Gastrocnemius medialis (tissue), 4 donors: Measurements from ENCODE around the gene GOLGA6A. TPM values are rescaled to one million over a fixed set of nuclear protein-coding genes. Genes with fewer than 3 reads are reported as not detected.
"Not testable (repeated sequence)": the region's sequence is repeated elsewhere in the genome, so short reads cannot be mapped to it uniquely, and the experiment has no call there.

Source experiments
- ATAC-seq, 2 donors: fragments of 150-250 bp; one replicate each; pipeline ENCODE4 v1.9.1; 2016
- DNase-seq, 2 donors: peaks; one replicate each; pipeline ENCODE4 v3.0.0-alpha.2; 2019
- H3K27ac ChIP-seq, 4 donors: fragments of 200-600 bp; sonication (generic); 1 replicate in 1 of 4; 2 replicates in 3 of 4; pipeline ENCODE4 v1.5.1; 2016 to 2018; ENCODE audit warnings: mild to moderate bottlenecking in 2 of 4, moderate library complexity in 1 of 4
- H3K27me3 ChIP-seq, 3 donors: fragments of 200-600 bp; sonication (generic) in 2 of 3; 1 replicate in 1 of 3; 2 replicates in 2 of 3; pipeline versions ENCODE4 v1.5.1 to v1.6.0; 2016 to 2019; ENCODE audit warnings: mild to moderate bottlenecking in 1 of 3, moderate library complexity in 1 of 3
- H3K36me3 ChIP-seq, 2 donors: fragments of 200-600 bp; sonication (generic) in 1 of 2; one replicate each; pipeline ENCODE4 v1.5.1; 2017 to 2018
- H3K4me1 ChIP-seq, 2 donors: fragments of 200-600 bp; sonication (generic) in 1 of 2; one replicate each; pipeline ENCODE4 v1.5.1; 2016 to 2017; ENCODE audit warnings: mild to moderate bottlenecking in 2 of 2
- H3K4me3 ChIP-seq, 4 donors: fragments of 200-600 bp; sonication (generic) in 3 of 4; 1 replicate in 1 of 4; 2 replicates in 3 of 4; pipeline ENCODE4 v1.5.1; 2016 to 2019; ENCODE audit warnings: mild to moderate bottlenecking in 2 of 4
- H3K9me3 ChIP-seq, 3 donors: fragments of 200-600 bp; sonication (generic) in 2 of 3; 1 replicate in 1 of 3; 2 replicates in 2 of 3; pipeline ENCODE4 v1.5.1; 2016 to 2019
- POLR2A ChIP-seq, 2 donors: fragments of 450-650 bp; IDR thresholded peaks; one replicate each; pipeline ENCODE4 v1.6.1; 2017; ENCODE audit warnings: antibody characterized with exemption in 2 of 2, mild to moderate bottlenecking in 2 of 2, moderate library complexity in 2 of 2
- in situ Hi-C, 4 donors: fragments of 200-750 bp; cut with MboI; loops; one replicate each; pipeline versions ENCODE4 v1.15.0 to v1.8.0; 2017; ENCODE audit warnings: low sequenced_read_pairs in 4 of 4
- intact Hi-C: fragments of 100-400 bp; cut with DNase I; formaldehyde crosslinking; loops from one replicate; pipeline ENCODE4 v1.15.1; 2023; ENCODE audit warnings: low total_unique reads
- total RNA-seq, 4 donors: library from RNA; depleted of rRNA; stranded (reverse); fragments of >200 nt; gene quantifications; one replicate each; pipeline versions ENCODE4 v1.1.0 to v1.2.3, GENCODE V29; 2016
- TF ChIP-seq, protein P1 (sequence below), 5 experiments: fragments of 450-650 bp in 3 of 5; fragments of 200-600 bp in 2 of 5; sonication (generic) in 2 of 5; IDR thresholded peaks in 4 of 5; conservative IDR thresholded peaks in 1 of 5; 1 replicate in 4 of 5; 2 replicates in 1 of 5; pipeline ENCODE4 v1.5.1; 2016 to 2019; ENCODE audit warnings: antibody characterized with exemption in 5 of 5, mild to moderate bottlenecking in 3 of 5, moderate library complexity in 3 of 5

GOLGA6A gene
- total RNA-seq, 4 donors from 2014 or later: 0.10 to 0.83 TPM; not detected in 2

DNA sequence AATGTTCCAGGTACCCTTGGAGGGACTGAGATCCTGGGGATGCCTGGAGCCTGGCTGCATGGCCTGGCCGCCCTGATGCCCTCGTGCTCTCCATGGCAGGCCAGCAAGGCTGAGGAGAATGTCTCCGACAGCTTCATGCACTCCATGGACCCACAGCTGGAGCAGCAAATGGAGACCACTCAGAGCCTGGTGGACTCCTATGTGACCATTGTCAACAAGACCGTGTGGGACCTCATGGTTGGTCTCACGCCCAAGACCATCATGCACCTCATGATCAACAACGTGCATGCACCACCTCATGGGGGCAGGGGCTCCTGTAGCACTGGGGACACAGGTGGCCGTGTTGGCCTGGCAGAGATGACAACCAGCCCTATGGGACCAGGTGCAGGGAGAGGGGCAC is 19.7 kb downstream of the GOLGA6A start:
- no peak for DNase-seq
- no peaks in the 10 kb centered on the region for H3K27me3 ChIP-seq
- H3K27ac ChIP-seq: no peak overlapping the region
- no peak for ATAC-seq
- in situ Hi-C loops (no loop called here), intact Hi-C loops (no loop called here)
- H3K4me1 ChIP-seq: no peaks in the 10 kb centered on the region
- no peaks in the 10 kb centered on the region for H3K9me3 ChIP-seq
- no peak overlapping the region for H3K4me3 ChIP-seq
- no peaks in the 10 kb centered on the region for H3K36me3 ChIP-seq
- no peak for TF ChIP-seq POLR2A (IDR thresholded peaks at IDR 0.05)
- TF ChIP-seq, protein P1, sequence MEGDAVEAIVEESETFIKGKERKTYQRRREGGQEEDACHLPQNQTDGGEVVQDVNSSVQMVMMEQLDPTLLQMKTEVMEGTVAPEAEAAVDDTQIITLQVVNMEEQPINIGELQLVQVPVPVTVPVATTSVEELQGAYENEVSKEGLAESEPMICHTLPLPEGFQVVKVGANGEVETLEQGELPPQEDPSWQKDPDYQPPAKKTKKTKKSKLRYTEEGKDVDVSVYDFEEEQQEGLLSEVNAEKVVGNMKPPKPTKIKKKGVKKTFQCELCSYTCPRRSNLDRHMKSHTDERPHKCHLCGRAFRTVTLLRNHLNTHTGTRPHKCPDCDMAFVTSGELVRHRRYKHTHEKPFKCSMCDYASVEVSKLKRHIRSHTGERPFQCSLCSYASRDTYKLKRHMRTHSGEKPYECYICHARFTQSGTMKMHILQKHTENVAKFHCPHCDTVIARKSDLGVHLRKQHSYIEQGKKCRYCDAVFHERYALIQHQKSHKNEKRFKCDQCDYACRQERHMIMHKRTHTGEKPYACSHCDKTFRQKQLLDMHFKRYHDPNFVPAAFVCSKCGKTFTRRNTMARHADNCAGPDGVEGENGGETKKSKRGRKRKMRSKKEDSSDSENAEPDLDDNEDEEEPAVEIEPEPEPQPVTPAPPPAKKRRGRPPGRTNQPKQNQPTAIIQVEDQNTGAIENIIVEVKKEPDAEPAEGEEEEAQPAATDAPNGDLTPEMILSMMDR (IDR thresholded peaks at IDR 0.05 in 4 of 5, conservative IDR thresholded peaks at IDR 0.05 in 1 of 5): no peak

DNA sequence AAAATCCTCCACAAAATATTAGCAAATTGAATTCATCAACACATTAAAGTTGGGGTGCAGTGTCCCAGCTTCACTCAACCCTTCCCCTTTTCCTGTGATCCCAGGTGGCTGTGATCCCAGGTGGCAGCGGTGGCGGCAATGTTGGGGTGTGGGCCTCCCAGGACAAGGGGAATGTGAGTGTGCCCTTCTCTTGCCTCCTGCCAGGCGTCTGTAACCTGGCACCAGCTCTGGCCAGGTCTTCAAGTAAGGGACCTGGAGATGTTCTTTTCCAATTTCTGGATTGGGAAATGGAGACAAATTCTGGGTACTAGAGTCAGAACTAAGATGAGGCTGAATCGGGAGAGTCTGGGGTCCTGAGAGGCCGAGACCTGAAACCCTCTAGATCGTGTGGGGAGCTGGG is 20.1 kb downstream of the GOLGA6A start:
- ATAC-seq (no peak), DNase-seq (no peak)
- H3K27ac ChIP-seq: no peak overlapping the region
- no peak for TF ChIP-seq POLR2A (IDR thresholded peaks at IDR 0.05)
- TF ChIP-seq, protein P1 (IDR thresholded peaks at IDR 0.05 in 4 of 5, conservative IDR thresholded peaks at IDR 0.05 in 1 of 5): no peak
- H3K27me3 ChIP-seq: no peaks in the 10 kb centered on the region
- in situ Hi-C loops (no loop called here), intact Hi-C loops (no loop called here)
- no peaks in the 10 kb centered on the region for H3K36me3 ChIP-seq
- H3K4me3 ChIP-seq: no peak overlapping the region
- no peaks in the 10 kb centered on the region for H3K9me3 ChIP-seq
- no peaks in the 10 kb centered on the region for H3K4me1 ChIP-seq

DNA sequence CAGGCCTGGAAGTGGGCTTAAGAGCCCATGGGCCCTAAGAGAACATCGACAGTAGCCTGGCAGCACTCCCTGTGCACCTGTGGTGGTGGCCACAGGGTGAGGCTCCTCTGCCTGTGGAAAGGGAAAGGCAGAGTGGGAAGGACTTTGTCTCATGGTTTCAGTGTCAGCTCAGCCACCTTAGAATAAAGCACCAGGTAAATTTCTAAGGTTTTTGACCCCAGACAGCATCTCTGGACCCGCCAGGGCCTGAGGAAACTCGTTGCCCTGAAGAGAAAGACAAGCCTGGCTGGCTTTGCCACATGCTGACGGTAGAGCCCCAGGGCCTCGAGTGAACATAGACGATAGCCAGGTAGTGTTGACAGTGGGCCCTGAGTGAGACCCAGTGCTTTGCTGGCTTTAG is 22.1 kb downstream of the GOLGA6A start:
- Histone ChIP-seq H3K4me3 (no peak overlapping the region), H3K36me3 (no peaks in the 10 kb centered on the region), H3K4me1 (no peaks in the 10 kb centered on the region), H3K27ac (no peak overlapping the region), H3K27me3 (no peaks in the 10 kb centered on the region), H3K9me3 (no peaks in the 10 kb centered on the region)
- ATAC-seq (no peak), DNase-seq (no peak)
- intact Hi-C loops (no loop called here), in situ Hi-C loops (no loop called here)
- TF ChIP-seq, protein P1 (IDR thresholded peaks at IDR 0.05 in 4 of 5, conservative IDR thresholded peaks at IDR 0.05 in 1 of 5): no peak
- no peak for TF ChIP-seq POLR2A (IDR thresholded peaks at IDR 0.05)

DNA sequence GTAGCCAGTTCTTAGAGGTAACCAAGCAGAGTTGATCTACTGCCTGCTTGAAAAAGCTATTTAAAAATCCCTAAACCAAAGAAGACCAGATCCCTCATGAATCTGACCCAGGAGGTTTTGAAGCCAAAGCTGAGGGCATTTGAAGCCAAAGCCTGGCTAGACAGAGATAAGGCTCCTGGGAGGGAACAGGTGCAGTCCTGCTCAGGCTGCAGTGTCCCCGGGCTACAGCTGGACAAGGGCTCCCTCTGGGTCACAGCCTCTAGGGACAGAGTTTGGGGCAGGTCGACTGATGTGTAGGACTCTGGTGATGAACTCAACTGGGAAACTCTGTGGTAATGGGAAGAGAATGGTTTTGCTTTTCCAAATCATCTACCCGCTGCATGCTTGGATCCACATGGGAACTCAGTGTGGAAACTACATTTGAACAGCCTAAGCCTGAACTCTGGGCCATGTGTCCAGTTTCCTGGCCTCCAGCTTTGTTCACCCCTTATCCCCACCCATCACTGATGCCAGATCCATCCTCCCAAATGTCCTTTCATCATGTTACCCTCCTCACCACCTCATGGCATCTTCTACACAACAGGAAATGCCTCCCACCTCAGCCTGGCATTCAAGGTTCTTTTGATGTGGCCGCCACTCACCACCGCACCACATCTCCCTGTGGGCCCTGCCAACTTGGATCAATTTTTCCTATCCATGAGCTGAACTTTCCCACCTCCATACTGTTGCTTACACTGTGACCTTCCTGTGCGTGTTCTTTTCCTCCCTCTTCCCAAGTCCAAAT is 23.1 kb downstream of the GOLGA6A start:
- not testable (repeated sequence) for DNase-seq, H3K4me1 ChIP-seq, H3K4me3 ChIP-seq, ATAC-seq, H3K36me3 ChIP-seq, H3K27ac ChIP-seq, H3K27me3 ChIP-seq, H3K9me3 ChIP-seq
- intact Hi-C loops: loop anchor here (10.0 kb wide), 1 partner anchor 266 kb away; no protein-coding TSS in a partner anchor
- in situ Hi-C loops: loop anchor here in 2 of 4 donors (10.0 kb wide), 2 partner anchors 66 to 256 kb away; no protein-coding TSS in a partner anchor

DNA sequence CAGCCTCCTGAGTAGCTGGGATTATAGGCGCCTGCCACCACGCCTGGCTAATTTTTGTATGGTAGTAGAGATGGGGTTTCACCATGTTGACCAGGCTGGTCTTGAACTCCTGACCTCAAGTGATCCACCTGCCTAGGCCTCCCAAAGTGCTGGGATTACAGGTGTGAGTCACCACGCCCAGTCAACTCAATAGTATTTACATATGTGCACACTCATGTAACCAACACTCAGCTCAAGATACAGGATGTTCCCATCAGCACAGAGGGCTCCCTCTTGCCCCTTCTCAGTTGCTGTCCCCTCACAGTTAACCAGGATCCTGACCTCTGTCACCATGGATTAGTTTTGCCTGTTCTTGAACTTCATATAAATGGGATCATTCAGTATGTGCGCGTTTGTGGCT is 26.0 kb downstream of the GOLGA6A start:
- intact Hi-C loops: loop anchor here (10.0 kb wide), 1 partner anchor 268 kb away; no protein-coding TSS in a partner anchor
- not testable (repeated sequence) for ATAC-seq, H3K36me3 ChIP-seq, H3K27ac ChIP-seq, DNase-seq, H3K27me3 ChIP-seq, H3K4me1 ChIP-seq, H3K9me3 ChIP-seq, H3K4me3 ChIP-seq
- in situ Hi-C loops: loop anchor here in 2 of 4 donors (10.0 kb wide), 2 partner anchors 68 to 258 kb away; no protein-coding TSS in a partner anchor
